SH-SY5Y (cell line): ENCODE results near the gene TMCO4.

Experiments
- GATA2 ChIP-seq: IDR thresholded peaks from 2 replicates; pipeline ENCODE4 v1.6.1; 2011; ENCODE audit warnings: mild to moderate bottlenecking, low read depth, low read length
- GATA3 ChIP-seq: IDR thresholded peaks from 2 replicates; pipeline ENCODE4 v1.6.1; 2011; ENCODE audit warnings: low read depth, mild to moderate bottlenecking, low read length, moderate library complexity

- TF ChIP-seq GATA3 (no peak), GATA2 (no peak)
Observed at GRCh38 chr1:19772053-19772452, 27.7 kb downstream of the TMCO4 start.
